ENCODE results near the gene FAT2.
"Not testable (repeated sequence)": the region's sequence is repeated elsewhere in the genome, so short reads cannot be mapped to it uniquely, and the experiment has no call there.

FAT2 gene

DNA sequence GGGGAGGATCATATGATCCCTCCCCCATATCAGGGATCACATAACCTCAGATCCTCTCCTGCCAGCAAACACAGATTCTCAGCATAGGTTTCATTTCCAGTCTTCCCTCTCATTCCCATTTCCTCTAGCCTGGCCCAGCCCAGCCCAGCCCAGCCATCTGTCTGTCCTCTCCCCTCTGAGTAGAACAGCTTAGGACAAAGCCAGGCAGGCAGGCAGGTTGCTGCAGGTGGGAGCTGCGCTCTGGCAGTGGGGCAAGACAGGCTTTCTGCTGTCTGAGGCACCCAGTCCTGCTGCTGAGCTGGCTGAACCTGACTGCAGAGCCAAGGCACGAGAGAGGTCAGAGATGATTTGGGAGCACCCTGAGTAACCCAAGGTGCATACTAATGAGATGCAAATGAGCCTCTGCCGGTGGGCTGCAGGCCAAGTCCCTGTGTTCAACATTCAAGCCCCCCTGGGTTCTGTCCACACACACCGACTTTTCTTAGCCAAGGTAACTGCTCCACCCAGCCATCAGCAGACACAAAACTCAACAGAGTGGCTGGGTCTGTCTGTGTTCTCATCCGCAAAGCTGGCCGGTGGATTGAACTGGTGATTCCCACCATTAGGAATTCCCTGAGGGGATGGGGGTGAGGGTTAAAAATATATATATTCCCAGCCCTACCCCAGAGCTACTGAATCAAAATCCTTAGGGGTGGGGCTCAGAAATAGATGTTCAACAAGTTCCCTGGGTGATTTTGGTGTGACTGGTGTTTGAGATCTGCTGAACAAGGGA, 9.1 kb downstream of the FAT2 start:
- no peak for DNase-seq (ENCODE audit: low read depth in 2 of 2)

DNA sequence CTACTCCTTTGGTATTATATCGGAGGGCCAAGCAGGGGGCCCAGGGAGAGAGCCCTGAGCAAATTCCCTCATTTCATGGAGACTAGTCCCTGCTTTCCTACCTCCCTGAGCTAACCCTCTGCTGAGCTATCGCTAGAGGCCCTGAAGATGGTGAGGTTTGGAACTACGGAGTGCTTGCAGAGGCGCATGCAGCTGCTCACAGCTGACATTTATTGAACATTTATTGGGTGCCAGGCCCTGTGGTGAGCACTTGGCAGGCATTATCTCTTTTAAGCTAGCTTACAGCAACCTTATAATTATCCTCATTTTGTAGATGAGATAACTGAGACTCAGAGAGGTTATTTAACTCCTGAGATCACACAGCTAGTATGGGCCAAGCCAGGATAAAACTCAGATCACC, 9.8 kb downstream of the FAT2 start:
- DNase-seq (ENCODE audit: low read depth in 2 of 2), result no peak

DNA sequence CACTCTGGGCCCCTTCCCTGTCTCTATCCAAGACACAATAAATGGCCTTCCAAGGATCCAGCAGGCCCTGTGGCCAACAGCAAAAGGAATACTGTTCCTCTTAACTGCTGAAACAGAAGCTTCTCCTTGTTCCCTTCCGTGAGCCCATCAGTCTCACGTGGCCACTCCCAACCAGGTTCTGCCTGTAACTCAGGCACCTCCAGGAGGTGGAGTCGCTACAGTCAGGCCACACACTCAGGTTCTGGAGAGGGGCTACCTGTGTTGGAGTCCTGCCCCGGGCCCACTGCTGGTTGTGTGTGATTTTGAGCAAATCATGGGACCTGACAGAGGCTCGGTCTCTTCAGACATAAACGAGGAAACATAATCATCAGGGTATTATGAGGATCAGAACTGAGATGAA, 10.3 kb downstream of the FAT2 start:
- DNase-seq (ENCODE audit: low read depth in 2 of 2), result no peak

DNA sequence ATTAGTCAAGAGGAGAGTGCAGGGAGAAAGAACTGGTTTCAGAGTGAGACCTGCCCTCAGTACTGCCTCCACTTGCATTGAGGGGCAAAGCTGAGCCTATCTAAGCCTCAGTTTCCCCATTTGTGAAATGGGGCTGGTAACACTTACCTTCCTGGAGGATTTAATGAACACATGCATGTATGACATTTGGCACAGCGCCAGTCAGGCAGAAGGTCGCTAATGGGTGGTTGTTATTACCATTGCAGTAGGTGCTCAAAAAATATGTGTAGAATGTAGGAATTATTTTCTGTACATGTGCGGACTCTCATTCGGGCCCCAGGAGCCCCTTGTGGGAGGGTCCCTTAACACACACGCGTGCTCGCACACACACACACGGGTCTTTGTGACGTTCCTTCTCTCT, 10.9 kb downstream of the FAT2 start:
- no peak for DNase-seq (ENCODE audit: low read depth in 2 of 2)

DNA sequence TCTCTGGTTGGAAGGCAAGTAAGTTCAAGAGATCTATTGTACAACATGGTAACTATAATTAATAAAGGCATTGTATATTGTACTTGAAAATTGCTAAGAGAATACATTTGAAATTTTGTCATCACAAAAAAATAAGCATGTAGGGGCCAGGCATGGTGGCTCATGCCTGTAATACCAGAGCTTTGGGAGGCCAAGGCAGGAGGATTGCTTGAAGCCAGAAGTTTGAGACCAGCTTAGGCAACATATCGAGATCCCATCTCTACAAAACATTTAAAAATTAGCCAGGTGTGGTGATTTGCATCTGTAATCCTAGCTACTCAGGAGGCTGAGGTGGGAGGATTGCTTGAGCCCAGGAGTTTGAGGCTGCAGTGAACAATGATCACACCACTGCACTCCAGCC, 12.0 kb downstream of the FAT2 start:
- not testable (repeated sequence) for DNase-seq (ENCODE audit: low read depth in 2 of 2)

DNA sequence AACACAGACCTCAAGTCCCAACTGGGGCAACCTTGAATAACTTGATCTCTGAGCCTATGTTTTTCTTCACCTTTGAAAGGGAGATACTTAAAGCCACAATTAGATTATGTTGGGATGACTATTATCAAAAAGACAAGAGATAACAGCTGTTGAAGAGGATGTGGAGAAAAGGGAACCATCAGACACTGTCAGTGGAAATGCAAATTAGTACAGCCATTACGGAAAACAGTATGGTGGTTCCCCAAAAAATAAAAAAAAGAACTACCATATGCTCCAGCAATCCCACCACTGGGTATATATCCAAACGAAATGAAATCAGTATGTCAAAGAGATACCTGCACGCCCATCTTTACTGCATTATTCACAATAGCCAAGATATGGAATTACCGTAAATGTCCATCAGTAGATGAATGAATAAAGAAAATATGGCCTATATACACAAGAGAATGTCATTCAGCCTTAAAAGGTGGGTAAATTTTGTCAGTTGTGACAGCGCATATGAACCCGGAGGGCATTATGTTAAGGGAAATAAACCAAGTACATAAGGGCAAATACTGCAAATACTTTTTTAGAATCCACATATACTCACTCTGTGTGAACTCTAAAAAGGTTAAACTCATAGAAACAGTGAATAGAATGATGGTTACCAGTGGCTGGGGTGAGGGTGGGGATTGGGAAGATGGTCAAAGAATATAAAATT, 12.7 kb downstream of the FAT2 start:
- no peak for DNase-seq (ENCODE audit: low read depth in 2 of 2)

DNA sequence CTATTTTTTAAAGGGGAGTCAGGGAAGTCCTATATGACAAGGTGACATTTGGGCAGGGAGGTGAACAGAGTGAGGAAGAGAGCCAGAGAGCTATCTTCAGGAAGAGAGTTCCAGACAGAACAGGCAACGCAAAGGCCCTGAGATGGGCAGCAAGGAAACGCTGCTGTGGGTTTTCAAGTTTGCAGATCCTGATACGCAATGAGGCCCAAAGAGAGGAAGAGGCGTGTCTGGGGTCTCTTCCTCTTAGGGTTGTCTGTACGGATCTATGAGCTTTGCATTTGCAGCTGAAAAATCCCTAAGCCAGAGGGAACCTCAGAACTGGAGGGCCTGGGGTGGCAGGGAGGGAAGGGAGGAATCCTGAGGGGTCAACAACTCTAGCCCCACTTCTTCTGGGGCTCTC, 13.6 kb downstream of the FAT2 start:
- no peak for DNase-seq (ENCODE audit: low read depth in 2 of 2)

DNA sequence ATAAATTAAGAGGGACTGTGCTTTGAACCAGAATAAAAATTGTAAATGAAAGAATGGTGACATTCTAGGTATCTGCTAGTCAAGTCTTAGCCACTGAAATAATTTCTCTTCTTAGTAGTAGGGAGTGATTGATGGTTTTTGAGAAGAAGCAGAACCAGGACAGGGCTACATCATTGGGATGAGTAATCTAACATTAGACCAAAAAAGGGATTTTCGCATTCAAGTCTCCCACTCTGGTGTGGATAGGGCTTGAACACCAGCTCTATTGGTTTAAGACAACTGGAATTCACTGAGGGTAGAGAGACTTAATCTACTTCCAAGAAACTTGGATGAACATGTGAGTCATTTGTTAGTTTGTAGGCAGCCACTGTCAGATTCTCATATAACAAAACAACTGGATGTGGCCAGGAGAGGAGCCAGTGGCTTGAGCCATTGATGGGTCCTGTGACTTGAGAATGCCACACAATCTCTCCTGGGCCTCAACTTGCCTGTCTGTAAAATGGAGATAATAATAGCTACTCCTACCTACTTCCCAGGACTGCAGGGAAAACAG, 16.6 kb downstream of the FAT2 start:
- DNase-seq (ENCODE audit: low read depth in 2 of 2), result no peak

DNA sequence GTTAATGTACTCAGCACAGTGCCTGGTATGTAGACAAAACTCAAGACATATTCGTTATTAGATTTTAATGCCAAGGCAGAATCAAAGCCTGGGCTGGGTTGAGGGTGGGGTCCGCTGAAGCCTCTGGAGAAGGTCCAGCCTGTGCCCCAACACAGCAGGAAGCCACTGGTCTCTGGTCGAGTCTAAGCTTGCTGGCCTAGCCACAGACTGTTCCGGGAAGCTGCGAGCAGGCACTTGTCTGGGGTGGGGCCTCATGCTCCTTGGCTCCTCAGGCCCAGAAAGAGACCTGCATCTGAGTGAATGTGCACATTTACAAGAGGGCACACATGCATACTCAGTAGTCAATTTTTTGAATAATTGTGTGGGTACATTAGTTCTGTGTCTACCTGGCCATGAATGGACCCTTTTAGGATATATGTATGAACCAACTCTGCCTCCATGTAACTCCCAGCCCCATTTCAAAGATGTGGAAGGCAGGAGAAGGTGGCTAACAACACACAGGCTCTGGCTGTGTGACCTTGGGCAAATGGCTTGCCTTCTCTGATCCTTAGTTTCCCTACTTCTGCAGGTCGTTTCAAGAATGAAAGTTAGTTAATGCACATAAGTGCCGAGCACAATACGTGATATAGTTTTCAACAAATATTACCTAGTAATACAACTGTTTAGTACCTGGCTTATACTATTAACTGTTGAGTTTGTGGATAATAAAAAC, 18.3 kb downstream of the FAT2 start:
- DNase-seq (ENCODE audit: low read depth in 2 of 2), result no peak

DNA sequence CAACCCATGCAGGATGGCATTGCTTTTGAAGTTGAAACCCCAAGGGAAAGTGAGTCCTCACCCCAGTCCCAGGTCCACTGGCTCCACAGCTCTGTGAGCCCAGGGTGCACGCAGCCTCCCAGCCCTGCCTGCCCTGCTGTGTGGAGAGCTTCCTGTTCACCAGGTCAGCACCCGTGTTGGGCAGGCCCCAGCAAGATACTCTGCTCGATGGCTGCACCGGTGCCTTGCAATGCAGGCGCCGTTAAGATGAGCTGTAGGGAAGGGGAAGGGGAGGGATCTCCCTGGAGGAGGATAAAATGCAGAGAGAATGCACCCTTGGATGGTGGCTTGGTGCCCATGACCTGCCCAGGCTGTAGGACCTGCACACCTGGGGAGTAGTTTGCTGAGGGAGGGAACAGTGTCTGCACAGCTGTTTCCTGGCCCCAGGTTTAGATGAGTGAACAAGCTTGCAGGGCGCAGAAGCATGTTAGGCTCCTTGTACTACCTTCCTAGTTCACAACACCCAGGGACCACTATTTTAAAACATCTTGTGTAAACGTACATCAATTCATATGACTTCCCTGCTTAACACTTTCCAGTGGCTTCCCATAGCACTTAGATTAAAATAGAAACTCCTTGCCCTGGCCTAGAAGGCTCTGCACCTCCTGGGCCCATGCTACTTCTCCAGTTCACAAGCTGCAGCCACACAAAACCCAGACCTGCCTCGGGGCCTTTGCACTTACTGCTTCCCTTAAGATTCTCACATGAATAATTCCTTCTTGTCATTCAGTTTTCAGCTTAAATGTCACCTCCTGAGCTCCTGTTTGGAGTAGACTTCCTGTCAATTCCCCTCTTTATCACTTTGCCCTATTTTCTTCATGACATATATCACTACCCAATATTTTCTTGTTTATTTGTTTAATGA, 19.6 kb downstream of the FAT2 start:
- no peak for DNase-seq (ENCODE audit: low read depth in 2 of 2)

DNA sequence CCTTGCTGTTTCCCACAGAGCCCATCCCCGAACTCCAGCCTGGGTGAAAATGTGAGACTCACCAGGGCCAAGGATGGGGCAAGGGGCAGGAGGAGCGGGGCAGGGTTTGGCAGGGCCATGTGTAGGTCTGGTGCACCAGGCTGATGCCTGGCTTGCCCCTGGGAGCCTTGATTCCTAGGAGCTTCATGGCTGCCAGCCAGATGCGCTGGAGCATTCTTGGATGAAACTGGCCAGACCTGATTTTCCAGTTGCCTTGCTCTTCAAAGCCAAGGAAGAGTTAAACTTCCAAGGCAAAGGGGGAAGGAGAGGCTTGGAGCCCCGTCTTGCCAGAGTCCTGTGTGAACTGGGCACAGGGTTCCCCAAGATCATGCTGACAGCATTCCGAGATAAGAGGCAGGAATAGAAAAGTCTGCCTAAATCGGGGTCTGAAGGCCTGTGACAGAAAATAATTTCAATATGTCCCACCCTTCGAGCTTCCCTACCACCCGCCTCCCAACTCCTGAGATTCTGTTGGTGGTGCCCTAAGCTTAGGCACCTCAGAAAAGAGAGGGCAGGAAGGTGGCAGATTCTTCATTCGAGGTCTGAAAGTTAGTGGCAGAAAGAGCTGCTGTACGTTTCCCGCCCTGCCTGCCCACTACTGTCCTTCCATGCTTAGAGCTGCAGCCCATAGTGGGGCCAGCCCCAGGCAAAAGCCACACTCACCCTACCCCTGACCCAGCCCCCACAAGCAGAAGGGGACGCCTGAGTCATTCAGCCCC, 20.4 kb downstream of the FAT2 start:
- no peak for DNase-seq (ENCODE audit: low read depth in 2 of 2)

DNA sequence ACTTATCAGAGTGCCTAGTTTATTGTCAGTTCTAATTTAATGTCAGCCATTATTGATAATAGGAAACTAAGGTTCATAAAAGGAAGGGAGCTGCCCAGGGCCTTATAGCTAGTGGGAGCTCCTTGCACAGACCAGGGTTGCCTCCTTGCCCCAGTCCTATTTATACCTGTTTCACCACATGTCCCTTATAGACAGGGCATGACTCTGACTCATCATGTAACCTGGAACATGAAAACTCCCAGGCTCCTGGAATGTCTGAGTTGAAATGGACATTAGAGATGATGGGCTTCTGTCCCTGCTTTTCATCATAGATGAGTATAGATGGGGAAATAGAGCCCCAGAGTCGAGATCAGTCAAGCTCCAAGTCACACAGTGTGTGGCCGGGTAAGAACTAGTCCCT, 21.1 kb downstream of the FAT2 start:
- no peak for DNase-seq (ENCODE audit: low read depth in 2 of 2)

DNA sequence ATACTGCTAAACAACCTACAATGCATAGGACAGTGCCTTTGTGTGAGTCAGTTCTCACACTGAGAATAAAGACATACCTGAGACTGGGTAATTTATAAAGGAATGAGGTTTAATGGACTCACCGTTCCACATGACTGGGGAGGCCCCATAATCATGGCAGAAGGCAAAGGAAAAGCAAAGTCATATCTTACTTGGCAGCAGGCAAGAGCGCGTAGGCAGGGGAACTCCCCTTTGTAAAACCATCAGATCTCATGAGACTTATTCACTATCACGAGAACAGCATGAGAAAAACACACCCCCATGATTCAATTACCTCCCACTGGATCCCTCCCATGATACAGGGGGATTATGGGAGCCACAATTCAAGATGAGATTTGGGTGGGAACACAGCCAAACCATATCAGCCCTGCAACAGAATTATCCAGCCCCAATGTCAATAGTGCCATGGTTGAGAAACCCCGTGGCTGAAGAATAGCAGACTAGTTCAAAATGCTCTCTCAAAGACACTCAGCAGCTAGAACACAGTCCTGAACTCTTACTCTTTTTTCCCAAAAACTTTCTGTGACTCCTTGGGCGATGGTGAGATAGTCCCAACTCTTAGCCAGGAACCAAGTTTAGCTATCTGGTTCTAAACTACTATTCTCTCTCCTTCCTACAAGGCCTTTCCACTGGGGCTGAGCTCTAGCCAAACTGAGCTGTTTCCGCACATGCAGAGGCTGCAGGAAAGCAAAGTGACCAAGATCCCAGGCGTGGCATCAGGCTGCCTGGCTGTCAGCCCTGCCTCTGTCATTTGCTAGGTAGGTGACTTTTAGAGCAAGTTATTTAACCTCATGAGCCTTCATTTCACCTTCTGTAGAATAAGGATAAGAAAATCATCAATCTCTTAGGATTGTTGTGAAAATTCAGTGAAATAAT, 21.7 kb downstream of the FAT2 start:
- no peak for DNase-seq (ENCODE audit: low read depth in 2 of 2)

DNA sequence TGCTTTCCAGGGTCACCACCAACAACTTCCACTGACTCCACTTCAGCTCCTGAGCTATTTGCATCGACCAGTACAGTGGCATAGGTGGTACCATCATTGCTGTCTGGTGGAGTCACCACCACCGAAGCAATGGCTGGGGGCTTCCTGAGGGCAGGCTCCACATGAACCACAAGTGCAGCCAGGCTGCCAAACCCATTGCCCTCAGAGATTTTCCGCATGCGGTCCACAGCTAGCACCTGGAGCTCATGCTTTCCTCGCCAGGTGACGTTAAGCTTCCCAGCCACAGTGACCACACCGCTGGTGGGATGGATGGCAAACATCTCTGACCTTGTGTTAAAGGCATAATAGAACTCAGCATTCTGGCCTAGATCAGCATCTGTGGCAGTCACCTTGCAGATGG, 23.1 kb downstream of the FAT2 start:
- no peak for DNase-seq (ENCODE audit: low read depth in 2 of 2)

DNA sequence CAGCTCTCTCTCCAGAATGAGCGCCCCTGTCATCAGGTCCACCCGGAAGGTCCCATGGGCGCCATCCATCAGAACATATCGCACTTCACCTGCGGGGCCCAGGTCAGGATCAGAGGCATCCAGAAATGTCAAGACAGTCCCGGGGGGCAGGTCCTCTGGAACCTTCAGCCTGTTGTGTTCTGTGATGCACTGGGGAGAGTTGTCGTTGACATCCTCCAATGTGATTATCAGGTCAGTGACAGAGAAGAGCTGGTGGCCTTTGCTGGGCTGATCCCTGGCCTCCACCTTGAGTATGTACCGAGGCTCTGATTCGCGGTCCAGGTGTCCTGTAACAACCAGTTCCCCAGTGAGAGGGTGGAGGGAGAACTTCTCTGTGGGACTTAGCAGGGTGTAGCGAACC, 25.2 kb downstream of the FAT2 start:
- DNase-seq (ENCODE audit: low read depth in 2 of 2), result no peak

DNA sequence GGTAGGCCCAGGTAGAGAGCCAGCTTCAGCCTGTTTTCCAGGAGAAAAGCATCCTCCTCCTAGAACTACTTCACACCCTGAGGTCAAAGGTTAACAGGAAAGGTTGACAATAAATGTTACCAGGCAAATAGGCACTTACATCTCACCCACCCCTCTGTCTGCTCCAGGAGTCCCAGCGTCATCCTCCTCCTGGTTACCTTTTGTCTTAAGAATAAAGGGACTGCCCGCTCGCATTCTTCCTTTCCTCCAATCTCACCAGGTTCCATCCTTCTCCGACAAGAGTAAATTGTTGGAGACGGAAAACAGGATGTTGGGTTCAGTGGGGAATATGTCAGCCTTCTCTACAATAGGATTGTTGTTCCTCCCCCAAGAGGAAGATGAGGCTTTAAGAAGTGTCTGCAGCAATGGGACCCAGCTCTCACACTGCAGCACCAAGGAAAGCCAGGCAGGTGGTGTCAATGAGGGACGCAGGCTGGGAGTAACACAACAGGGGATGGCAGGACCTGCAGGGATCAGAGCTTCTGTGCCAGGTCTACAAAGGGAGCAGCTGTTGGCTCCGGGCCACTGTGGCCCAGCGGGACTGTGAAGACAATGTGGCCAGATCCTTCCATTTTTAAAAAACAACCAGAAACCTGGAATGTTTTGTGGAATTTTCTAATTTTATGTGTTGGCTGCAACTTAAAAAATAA, 29.0 kb downstream of the FAT2 start:
- no peak for DNase-seq (ENCODE audit: low read depth in 2 of 2)

DNA sequence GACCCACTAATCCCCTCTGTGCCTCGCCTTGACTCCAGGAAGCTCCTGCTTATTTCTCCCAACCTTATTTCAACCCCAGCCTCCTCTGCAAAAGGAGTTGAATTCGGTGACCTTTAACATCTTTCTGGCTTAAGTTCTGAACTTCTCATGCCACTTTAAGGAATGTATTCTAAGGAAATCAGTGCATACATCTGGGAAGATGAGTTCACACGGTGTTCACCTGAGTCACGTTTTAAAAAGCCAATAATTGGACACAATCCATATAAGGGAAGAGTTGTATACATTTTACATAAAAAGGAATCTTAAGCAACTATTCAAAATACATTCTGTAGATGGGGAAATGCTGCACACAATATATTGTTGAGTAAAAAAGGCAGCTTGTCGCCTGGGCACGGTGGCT, 33.2 kb downstream of the FAT2 start:
- no peak for DNase-seq (ENCODE audit: low read depth in 2 of 2)

DNA sequence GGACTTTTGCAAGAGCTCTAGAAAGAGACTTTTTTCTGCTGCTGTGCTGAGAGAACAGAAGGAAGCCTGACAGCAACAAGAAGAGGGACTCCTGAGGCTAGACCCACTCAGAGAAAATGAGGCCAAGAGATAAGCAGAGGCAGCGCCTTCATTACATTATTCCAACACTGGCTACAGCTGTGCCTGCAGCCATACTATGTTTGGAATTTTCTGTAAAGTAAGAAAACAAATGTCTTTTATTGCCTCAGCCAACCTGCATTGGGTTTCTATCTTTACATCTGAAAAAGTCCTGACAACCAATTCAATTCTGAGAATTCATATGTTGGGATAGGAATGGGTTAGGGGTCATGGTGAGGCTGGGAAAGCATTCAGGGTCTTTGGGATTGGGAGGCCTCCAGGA, 33.7 kb downstream of the FAT2 start:
- DNase-seq (ENCODE audit: low read depth in 2 of 2), result no peak

DNA sequence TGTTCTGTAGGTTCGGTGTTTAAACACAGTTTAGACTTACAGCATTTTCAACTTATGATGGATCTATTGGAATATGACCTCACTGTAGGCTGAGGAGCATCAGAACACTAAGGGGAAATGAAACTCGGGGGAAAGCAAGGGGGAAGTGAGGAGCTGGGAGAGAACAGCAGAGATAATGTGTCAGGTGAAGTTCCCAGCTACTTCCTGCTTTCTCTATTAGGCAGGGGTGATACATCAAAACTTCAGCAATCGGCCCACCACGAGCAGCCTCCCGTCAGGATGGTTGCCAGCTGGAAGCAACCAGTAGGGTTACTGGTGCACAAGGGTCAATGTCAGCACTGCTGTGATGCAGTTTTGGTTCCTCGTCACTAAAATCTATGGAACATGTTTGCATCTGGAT, 34.3 kb downstream of the FAT2 start:
- no peak for DNase-seq (ENCODE audit: low read depth in 2 of 2)

Measured in stimulated activated CD8-positive, alpha-beta memory T cell treated with anti-CD3 and anti-CD28 coated beads, Interleukin-15, amount 100 ng/mL, for 4 hours (primary cell).